ENCODE results near the gene ZNF804A.

DNA sequence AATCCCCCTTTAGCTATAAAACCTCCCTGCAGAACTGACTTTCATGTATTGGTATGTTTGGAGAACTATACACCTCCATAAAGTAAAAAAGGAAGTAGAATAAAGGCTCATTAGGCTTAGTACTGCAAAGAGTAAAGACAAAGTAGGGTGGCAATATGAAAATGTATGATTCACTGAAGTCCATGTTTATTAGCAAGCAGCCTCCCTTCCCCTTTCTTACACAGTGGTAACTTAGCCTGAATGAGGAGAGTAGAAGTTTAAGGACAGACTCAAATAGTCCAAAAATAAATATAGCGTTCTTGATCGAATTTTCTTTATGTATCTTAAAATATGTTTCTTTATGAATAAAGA, 1.5 kb downstream of the ZNF804A start:
- TF ChIP-seq POLR2A (IDR thresholded peaks at IDR 0.05) (no peak), POLR2AphosphoS5 (IDR thresholded peaks at IDR 0.05) (no peak)
- TF ChIP-seq, protein P1, sequence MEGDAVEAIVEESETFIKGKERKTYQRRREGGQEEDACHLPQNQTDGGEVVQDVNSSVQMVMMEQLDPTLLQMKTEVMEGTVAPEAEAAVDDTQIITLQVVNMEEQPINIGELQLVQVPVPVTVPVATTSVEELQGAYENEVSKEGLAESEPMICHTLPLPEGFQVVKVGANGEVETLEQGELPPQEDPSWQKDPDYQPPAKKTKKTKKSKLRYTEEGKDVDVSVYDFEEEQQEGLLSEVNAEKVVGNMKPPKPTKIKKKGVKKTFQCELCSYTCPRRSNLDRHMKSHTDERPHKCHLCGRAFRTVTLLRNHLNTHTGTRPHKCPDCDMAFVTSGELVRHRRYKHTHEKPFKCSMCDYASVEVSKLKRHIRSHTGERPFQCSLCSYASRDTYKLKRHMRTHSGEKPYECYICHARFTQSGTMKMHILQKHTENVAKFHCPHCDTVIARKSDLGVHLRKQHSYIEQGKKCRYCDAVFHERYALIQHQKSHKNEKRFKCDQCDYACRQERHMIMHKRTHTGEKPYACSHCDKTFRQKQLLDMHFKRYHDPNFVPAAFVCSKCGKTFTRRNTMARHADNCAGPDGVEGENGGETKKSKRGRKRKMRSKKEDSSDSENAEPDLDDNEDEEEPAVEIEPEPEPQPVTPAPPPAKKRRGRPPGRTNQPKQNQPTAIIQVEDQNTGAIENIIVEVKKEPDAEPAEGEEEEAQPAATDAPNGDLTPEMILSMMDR (IDR thresholded peaks at IDR 0.05) = no peak
